ENCODE measurements around the gene HMGXB4.

HMGXB4 gene

DNA sequence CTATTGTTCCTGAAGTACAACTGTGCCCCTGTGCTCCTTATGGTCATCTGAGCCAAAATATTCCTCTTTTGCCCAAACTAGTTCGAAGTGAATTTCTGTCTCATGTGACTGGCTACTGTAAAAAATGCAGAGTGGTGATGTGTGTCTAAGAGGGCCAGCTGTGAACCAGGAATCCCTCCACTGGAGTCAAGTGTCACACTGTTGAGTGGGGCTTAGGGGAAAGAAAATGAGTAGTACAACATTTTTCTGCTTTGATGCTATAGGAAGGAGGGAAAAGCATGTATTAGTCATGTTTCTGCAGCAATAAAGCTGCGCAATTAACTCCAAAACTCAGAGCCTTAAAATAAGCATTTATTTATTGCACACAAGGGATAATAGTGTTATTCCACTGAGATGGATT lies 39.8 kb upstream of the HMGXB4 start:
- no peak for DNase-seq (ENCODE audit: low read depth)
- TF ChIP-seq, protein P1, sequence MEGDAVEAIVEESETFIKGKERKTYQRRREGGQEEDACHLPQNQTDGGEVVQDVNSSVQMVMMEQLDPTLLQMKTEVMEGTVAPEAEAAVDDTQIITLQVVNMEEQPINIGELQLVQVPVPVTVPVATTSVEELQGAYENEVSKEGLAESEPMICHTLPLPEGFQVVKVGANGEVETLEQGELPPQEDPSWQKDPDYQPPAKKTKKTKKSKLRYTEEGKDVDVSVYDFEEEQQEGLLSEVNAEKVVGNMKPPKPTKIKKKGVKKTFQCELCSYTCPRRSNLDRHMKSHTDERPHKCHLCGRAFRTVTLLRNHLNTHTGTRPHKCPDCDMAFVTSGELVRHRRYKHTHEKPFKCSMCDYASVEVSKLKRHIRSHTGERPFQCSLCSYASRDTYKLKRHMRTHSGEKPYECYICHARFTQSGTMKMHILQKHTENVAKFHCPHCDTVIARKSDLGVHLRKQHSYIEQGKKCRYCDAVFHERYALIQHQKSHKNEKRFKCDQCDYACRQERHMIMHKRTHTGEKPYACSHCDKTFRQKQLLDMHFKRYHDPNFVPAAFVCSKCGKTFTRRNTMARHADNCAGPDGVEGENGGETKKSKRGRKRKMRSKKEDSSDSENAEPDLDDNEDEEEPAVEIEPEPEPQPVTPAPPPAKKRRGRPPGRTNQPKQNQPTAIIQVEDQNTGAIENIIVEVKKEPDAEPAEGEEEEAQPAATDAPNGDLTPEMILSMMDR (conservative IDR thresholded peaks at IDR 0.05; ENCODE audit: low read depth, low read length): no peak
- no peak overlapping the region for H3K4me3 ChIP-seq (ENCODE audit: low read depth, low read length)

DNA sequence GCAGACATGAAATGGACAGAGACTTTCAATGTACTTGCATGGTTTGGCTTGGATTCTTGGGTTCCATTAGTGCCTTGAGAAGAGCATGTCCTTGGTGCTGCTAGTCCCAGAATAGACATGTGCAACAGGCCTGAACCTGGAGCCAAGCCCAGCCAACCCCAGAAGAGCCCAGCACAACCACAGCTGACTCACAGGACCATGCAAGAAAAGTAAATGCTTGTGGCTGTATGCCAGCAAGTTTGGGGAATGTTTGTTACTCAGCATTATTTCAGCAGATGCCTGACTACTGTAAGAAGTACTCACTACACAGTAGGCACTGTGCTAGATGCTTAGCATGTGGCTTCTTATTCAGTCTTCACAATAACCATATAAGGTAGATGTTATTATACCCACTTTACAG lies 39.2 kb upstream of the HMGXB4 start:
- peak; percentile 5 for DNase-seq (ENCODE audit: low read depth)
- no peak overlapping the region for H3K4me3 ChIP-seq (ENCODE audit: low read depth, low read length)
- TF ChIP-seq, protein P1 (conservative IDR thresholded peaks at IDR 0.05; ENCODE audit: low read depth, low read length): no peak

DNA sequence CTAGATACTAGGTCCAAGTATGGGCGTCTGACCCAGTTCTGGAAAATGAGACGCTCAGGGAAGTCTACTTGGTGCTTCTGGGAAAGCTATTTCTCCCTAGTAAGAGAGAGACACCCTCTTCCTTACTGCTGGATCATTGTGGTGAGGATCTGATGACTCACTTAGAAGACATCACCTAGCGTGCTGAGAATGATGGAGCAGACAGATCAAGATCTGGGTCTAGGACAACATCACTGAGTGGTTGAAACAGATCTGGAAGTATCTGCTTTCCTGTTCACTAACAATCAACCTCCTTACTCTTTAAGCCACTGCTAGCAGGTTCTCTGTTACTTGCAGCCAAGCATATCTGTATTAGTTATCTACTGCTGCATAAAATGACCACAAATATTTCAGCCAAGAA lies 38.3 kb upstream of the HMGXB4 start:
- peak; percentile 40 for DNase-seq (ENCODE audit: low read depth)
- TF ChIP-seq, protein P1 (conservative IDR thresholded peaks at IDR 0.05; ENCODE audit: low read depth, low read length): no peak
- H3K4me3 ChIP-seq (ENCODE audit: low read depth, low read length): no peak overlapping the region

DNA sequence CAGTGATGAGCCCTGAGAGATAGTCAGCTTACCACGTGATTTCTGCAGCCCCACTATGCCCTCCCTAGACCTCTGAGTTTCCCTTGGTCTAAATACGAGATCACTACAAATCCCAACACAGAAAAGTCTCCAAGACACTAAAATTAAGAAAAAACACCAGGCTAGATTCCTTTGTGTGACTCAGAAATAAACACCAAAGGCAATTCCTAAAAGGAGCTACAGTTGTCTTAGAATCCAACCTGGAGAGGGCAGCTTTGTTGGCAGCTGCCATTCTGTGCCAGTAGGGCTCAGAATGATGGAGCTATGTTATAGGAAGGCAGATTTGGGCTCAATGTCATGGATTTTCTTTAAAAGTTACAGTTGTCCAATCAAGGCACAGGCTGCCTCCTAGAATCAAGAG lies 37.1 kb upstream of the HMGXB4 start:
- TF ChIP-seq, protein P1 (conservative IDR thresholded peaks at IDR 0.05; ENCODE audit: low read depth, low read length): no peak
- no peak overlapping the region for H3K4me3 ChIP-seq (ENCODE audit: low read depth, low read length)
- DNase-seq (ENCODE audit: low read depth): no peak

DNA sequence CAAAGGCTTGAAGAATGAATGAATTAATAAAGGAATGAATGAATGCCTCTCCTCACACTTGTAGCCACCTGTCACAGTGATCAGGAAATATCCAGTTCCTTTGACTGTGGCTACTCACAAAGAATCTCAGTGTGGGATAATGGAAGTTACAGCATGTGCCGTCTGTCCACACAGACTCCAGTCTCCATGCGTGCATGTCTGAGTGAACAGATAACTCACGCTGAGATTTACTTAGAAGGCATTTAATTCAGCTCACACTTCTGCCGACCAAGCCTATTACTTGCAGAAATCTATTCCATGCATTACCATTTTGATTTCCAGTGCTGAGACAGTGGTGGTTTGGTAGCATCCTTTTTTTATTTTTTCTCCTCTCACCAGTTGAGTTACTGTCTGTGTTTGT lies 32.3 kb upstream of the HMGXB4 start:
- no peak for DNase-seq (ENCODE audit: low read depth)

DNA sequence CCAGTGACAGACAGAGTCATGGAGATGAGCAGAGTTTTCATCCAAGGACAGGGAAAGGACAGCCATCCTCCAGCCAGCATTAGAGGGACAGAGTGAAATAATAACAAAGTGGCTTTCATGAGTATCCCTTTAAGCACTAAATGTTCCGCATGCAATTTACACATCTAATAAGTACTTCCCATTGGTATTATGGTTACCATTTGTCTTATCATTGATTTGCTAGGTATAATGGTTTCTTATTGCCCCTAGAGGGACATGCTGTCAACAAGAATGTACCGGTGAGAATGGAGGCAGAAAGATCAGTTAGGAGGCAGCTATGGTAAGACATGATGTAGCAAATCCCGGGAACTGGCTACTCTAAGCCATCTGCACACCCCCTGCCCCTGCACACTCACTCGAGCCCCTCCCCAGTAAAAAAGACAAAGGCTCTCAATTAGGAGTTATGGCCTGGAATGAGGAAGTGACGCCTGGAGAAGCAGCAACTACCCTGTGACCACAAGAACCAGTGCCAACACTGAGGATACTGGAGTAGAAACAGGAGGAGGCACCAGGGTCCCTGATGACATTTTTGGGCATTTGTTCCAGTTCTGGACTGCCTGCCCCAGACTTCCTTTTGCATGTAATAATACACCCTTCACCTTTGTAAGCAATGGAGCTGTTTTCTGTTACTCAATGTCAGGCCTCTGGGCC lies 30.2 kb upstream of the HMGXB4 start:
- TF ChIP-seq, protein P1 (conservative IDR thresholded peaks at IDR 0.05; ENCODE audit: low read depth, low read length): no peak
- DNase-seq (ENCODE audit: low read depth): no peak
- H3K4me3 ChIP-seq (ENCODE audit: low read depth, low read length): no peak overlapping the region

More for the DNA sequence above, 32.3 kb upstream of the HMGXB4 start:
- no peak overlapping the region for H3K4me3 ChIP-seq (ENCODE audit: low read depth, low read length)
- TF ChIP-seq, protein P1 (conservative IDR thresholded peaks at IDR 0.05; ENCODE audit: low read depth, low read length): no peak

DNA sequence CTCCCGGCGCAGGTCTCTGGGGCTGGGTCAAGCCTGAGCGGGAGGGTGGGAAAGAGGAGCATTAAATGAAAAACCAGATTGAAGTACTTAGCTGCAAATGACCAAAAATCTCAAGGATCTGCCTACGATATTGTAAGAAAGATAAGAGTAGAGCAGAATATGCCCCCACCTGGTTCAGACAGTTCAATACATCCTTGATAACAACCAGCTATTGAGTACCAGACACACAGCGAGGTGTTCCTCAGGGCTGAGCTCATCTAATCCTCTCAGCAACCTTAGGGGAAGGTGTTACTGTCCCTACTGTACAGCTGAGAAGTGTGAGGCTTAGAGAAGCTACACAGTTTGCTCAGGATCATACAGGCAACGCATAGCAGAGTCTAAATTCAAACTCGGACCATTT lies 27.4 kb upstream of the HMGXB4 start:
- H3K4me3 ChIP-seq (ENCODE audit: low read depth, low read length): no peak overlapping the region
- no peak for DNase-seq (ENCODE audit: low read depth)
- TF ChIP-seq, protein P1 (conservative IDR thresholded peaks at IDR 0.05; ENCODE audit: low read depth, low read length): no peak
